Activated T-cell treated with anti-CD3 and anti-CD28 coated beads, Interleukin-2, amount 50 U/mL, for 1 hour (primary cell): ENCODE data around the gene MESD.
"Not testable (repeated sequence)": the region's sequence is repeated elsewhere in the genome, so short reads cannot be mapped to it uniquely, and the experiment has no call there.

Experiments used
- DNase-seq: peaks from one replicate; pipeline ENCODE4 v3.0.0-alpha.2; 2020

The MESD gene

GRCh38 chr15:80957556-80957955, 32.1 kb downstream of the MESD start:
- DNase-seq, result no peak

DNA sequence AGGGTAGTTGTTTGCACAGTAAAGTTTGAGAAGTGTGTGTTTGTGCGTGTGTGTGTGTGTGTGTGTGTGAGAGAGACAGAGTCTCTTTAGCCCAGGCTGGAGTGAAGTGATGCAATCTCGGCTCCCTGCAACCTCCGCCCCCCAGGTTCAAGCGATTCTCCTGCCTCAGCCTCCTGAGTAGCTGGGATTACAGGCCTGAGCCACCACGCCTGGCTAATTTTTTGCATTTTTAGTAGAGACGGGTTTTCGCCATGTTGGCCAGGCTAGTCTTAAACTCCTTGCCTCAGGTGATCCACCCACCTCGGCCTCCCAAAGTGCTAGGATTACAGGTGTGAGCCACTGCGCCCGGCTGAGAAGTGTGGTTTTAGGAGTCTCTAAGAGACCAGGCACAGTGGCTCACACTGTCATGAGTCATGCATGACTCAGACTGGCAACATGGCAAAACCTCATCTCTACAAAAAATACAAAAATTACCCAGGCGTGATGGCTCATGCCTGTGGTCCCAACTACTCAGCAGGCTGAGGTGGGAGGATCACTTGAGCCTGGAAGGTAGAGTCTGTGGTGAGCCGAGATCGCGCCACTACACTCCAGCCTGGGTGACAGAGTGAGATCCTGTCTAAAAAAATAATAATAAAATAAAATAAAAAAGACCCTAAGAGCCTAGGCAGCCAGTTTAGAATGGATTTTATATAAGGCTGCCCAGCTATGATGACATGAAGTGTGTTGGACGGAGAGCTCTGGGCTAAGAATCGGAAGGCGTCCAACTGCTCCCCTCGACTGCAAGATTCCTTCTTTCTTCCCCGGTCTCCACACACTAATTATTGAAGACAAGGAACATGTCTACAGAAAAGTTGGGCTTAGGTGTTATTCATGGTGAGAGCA, 33.8 kb downstream of the MESD start:
- DNase-seq, result not testable (repeated sequence)

- no peak for DNase-seq
Measured at GRCh38 chr15:80953953-80954778, 35.5 kb downstream of the MESD start.

DNA sequence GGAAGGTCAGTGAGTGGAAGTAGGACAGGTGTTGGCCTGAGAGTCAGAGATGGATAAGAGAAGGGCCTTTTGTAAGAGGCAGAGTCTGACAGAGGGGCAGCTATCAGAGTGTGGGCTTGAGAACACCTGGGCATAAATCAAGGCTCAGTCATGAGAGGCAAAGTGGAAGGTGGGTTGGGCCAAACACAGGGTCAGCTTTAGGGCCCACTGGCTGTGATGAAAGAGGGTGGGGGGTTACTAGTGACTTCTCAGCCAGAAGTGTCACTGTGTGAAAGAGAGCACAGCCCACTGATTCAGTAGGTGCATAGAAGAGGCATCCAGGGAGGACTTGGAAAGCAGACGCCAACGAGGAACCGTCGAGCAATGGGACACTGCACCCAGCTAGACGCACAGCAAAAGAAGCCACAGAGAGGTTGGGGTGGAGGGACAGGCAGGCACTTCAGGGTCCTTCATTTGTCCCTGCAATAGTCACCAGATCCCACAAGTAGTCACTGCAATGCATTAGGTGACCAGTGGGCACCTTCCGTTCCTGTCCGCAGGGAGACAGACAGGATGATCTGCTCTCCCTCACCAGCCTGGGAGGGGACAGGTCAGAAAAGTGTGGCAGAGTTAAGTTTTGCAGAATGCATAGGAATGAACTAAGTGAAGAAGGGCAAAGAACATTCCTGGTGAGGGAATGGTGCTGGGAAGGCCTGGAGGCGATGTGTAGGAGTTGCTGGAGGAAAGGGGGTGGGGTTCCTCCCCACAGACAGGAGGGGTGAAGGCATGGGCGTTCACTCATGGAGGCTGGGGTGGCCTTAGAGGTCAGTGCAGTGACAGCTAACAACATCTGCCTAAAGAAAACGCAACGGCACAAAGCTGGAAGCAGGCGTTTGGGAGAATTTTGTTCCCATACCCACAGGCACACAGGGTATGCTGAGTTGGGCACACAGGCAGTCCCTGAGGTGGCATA, 36.3 kb downstream of the MESD start:
- no peak for DNase-seq

DNA sequence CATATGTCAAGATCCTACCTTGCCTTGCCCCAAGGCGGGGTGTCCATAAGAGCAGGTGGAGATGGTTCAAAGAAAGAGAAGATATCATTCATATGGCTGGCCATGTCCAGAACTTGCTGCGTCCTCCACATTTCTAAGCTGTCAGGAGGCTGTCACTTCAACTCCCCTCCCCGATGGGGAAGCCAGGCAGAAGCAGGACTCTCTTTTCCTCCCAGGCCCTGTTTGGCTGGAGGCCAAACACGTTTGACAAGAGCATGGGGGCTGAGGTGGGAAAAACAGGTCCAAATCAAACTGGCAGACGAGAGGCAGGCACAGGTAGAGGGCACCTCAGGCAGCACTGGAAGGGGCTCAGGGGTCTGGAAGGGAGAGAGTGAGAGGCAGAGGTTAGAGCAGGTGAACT, 37.7 kb downstream of the MESD start:
- no peak for DNase-seq

DNA sequence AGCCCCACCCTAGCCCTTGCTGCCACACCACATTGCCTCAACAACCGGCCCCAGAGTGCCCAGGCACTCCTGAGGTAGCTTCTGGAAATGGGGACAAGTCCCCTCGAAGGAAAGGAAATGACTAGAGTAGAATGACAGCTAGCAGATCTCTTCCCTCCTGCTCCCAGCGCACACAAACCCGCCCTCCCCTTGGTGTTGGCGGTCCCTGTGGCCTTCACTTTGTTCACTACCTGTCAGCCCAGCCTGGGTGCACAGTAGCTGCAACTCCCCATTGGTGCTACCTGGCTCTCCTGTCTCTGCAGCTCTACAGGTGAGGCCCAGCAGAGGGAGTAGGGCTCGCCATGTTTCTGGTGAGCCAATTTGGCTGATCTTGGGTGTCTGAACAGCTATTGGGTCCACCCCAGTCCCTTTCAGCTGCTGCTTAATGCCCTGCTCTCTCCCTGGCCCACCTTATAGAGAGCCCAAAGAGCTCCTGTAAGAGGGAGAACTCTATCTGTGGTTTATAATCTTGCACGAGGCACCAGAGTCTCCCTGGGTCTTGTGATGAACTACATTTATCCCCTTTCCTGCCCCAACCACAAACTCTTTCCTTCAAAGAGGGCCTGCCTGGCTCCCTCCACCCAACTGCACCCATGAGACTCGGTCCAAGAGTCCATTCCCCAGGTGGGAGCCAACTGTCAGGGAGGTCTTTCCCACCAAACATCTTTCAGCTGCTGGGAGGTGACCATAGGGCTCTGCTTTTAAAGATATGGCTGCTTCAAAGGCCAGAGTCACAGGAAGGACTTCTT, 39.1 kb downstream of the MESD start:
- DNase-seq, result no peak

DNA sequence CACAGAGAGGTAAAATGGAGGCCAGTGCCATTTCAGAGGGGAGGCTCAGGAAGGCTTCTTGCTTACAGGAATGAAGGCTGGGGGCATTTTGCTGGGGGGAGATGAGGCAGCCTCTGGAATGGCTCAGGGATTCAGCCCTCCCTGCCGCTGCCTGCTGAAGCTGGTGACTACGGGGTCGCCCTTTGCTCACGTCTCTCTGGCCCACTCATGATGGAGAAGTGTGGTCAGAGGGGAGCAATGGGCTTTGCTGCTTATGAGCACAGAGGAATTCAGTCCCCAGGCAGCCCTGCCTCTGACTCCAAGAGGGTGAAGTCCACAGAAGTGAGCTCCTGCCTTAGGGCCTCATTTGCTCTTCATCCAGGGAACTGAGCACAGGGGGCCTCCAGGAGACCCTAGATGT, 39.9 kb downstream of the MESD start:
- no peak for DNase-seq

GRCh38 chr15:80948651-80949292, 40.8 kb downstream of the MESD start:
- no peak for DNase-seq

DNA sequence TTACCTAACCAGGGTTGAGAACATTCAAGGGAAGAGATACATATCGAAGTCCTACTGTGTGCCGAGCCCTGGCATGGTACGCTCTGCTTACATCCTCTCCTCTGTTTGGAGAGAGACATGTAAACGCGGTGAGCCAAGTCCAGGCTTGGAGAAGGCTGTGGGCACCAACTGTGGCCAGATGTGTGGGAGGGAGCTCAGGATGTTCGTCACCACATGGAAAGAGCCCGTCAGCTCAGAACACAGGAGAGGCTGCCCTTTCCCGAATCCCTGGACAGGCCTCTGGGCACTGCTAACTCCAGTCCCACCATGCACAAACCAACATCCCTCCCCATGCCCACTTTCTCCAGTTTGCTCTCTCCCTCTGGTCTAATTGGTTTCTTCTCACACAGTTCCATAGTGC, 43.0 kb downstream of the MESD start:
- no peak for DNase-seq

DNA sequence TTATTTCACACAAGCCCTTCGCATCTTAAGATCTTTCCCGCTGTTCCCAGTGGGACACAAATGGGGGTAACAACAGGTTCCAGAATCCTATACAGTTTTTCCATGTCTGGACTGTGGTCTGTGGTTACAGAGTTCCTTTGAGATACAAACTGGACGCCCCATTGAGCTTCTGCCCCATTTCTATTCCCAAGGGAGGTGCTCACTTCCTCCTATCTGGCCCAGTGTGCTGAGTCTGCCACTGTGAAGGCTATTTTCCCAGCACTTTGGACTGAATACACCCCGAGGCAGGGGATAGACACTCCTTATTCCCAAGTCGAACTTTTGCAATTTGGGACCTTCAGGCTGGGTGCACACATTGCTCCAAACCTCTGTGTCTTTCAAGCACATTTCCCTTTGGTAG, 44.0 kb downstream of the MESD start:
- DNase-seq, result no peak

GRCh38 chr15:80944818-80945217, 44.8 kb downstream of the MESD start:
- no peak for DNase-seq

DNA sequence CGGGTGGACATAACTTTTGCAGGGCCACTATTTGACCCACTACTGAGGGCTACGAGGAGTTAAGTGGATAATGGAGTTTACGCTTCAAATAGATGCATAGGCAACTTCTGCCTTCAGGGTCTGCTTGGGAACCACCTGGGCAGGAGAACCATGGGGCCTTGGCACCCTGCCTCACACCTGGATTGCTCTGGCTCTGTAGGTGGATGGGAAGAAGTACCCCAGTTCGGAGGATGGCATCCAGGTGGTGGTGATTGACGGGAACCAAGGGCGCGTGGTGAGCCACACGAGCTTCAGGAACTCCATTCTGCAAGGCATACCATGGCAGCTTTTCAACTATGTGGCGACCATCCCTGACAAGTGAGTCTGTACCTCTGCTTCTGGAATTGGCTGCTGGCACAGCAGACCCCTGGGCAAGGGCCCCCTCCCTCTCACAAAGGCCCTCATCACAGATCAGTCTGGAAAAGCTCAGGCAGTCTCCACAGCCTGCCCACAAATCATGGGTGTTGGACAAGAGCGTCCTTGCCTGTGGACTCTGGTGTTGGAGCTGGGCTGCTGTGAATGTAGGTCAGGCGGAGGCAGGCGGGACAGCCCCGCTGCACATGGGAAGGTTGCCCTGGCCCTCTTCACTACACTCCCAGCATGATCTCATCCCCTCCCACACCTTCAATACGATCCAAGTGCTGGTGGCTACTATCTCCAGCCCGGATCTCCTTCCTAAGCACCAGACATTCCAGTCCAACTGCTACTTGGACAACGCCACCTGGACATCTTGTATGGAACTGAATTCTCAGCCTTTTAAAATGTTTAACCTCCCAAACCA, 46.7 kb downstream of the MESD start:
- DNase-seq, result no peak

DNA sequence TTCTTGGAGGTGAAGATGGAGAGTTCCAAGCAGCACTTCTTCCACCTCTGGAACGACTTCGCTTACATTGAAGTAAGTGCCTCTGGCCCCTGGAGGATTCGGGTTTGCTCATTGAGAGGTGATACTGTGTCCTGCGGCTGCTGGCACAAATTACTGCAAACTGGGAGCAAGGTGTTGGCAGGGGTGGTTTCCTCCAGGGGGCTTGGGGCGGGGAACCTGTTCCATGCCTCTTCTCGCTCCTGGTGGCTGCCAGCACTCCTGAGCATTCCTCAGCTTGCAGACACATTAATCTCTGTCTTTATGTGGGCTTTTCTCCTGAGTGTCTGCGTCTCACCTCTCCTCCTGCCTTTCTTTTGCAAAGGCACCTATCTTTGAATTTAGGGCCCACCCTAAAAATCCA, 47.4 kb downstream of the MESD start:
- no peak for DNase-seq

GRCh38 chr15:80940851-80941250, 48.8 kb downstream of the MESD start:
- DNase-seq, result no peak

DNA sequence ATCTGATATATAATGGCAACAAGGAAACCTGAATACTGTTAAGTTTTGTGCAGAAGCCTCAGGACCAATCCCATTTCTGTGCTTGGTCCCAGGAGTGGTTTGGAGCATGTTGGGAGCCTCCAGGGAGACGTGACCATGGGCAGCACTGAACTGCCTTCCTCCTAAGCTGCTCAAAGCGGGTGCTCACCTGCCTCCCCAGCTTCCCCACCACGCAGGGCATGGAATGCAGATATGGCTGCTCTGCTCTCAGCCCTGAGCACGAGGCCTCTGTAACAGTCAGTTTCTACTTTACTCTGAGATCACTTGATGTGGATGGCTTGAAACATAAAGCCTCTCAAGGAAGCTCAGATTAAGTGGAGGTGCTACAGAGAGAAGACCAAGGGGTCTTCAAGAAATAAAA, 49.3 kb downstream of the MESD start:
- no peak for DNase-seq

DNA sequence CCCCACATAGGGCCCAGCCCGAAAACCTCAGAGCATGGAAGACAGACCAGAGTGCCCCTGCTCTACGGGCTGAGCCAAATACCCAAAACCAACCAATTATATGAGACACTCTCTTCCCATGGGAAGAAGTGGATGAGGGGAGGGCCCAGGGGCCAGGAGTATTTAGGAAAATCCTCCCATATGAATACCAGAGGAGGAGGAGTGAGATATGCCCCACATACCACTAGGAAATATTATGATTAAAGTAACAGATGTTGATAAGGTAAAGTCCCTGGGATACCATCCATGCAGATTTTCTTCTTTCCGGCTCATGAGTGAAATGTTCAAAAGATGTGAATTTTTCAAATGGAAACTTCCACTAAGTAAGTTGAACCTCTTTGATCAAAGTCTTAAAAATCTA, 50.4 kb downstream of the MESD start:
- no peak for DNase-seq

DNA sequence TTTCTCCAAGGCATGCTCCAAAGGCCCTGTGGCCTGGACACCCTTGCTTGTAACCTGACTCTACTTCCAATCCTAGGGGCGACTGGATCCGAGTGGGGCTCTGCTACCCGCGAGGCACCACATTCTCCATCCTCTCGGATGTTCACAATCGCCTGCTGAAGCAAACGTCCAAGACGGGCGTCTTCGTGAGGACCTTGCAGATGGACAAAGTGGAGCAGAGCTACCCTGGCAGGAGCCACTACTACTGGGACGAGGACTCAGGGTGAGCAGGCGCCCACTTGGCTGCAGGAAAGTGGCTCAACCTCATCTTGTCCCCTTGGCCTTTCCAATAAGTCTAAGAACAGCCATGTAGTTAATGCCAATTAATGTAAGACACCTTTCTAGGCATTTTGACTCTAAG, 51.9 kb downstream of the MESD start:
- DNase-seq, result no peak

DNA sequence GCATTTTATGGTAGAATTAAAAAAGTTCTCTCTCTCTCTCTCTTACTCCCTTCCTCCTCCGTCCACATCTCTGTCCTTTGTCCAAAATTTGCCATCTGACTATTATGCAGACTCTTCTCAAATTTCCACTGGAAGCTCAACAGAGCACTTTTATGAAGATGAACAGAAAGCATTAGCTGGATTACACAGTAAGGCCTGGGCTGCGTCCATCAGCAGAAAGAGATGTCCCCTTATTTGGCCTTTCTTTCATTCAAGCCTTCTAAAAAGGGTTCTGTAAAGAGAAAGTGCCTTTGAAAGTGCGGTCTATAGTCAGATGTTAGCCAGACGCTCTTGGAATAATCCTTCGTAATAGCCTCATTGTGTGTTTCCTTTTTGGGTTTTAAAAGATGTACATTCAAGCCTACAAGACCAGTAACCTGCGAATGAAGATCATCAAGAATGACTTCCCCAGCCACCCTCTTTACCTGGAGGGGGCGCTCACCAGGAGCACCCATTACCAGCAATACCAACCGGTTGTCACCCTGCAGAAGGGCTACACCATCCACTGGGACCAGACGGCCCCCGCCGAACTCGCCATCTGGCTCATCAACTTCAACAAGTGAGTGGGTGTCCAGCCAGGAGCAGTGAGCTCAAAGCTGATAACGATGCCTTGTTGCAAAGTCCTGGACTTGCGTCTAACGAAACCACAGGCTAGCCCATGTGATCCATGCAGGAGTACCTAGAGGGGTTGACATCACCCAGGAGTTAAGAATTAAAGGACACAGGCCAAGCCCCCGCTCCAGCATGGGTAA, 53.1 kb downstream of the MESD start:
- no peak for DNase-seq

GRCh38 chr15:80934761-80935221, 54.8 kb downstream of the MESD start:
- DNase-seq, result no peak

GRCh38 chr15:80932989-80933388, 56.6 kb downstream of the MESD start:
- no peak for DNase-seq
